Testis (tissue), 2 donors: ENCODE data around the gene SPATA3.

Experiments
- POLR2A ChIP-seq: fragments of 450-650 bp; IDR thresholded peaks from one replicate; pipeline ENCODE4 v1.6.1; 2017; ENCODE audit warnings: antibody characterized with exemption, mild to moderate bottlenecking, moderate library complexity
- TF ChIP-seq, protein P1 (sequence below), 3 experiments: fragments of 450-650 bp in 2 of 3; fragments of 200-600 bp in 1 of 3; sonication (generic) in 1 of 3; IDR thresholded peaks; one replicate each; pipeline ENCODE4 v1.5.1; 2016 to 2019; ENCODE audit warnings: antibody characterized with exemption in 3 of 3, mild to moderate bottlenecking in 2 of 3, moderate library complexity in 1 of 3

DNA sequence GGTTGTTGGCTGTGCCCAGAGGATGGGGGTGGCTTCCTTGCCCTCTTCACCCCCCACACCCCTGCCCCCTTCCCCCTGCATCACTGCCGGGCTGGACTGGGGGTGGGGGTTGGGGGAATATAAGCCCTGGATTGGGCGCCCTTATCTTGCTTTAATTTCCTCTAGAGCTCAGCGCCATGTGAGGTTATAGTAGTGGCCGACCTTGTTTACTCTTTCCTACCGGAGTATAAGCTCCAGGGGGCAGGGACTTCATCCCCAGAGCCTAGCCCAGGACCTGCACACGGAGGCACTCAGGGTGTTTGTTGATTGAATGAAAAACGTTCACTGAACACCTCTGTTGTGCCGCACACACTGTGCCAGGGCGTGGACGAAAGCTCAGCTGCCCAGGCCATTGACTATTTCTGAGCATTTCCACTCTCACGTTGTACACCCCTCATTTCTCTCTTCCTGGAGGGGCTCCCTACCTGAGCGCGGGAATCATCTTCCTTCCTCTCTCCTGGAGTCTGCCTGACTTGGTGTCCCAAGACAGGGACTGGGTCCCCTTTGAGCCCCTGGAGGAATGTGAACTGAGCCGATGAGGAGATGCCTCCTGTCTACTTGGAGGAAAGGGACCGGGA is 9.3 kb upstream of the SPATA3 start:
- TF ChIP-seq, protein P1, sequence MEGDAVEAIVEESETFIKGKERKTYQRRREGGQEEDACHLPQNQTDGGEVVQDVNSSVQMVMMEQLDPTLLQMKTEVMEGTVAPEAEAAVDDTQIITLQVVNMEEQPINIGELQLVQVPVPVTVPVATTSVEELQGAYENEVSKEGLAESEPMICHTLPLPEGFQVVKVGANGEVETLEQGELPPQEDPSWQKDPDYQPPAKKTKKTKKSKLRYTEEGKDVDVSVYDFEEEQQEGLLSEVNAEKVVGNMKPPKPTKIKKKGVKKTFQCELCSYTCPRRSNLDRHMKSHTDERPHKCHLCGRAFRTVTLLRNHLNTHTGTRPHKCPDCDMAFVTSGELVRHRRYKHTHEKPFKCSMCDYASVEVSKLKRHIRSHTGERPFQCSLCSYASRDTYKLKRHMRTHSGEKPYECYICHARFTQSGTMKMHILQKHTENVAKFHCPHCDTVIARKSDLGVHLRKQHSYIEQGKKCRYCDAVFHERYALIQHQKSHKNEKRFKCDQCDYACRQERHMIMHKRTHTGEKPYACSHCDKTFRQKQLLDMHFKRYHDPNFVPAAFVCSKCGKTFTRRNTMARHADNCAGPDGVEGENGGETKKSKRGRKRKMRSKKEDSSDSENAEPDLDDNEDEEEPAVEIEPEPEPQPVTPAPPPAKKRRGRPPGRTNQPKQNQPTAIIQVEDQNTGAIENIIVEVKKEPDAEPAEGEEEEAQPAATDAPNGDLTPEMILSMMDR (IDR thresholded peaks at IDR 0.05) = no peak
- no peak for TF ChIP-seq POLR2A
